AML-193 (cell line): Measurements from ENCODE around the gene CAMTA1.

Experiments
- DNase-seq, 2 experiments: peaks; one replicate each; lab custom pipeline; 2025; lab: John Stamatoyannopoulos, UW

The CAMTA1 gene

GRCh38 chr1:6872573-6873261, 87.5 kb downstream of the CAMTA1 start:
- no peak for DNase-seq

- no peak for DNase-seq
These were observed 88.2 kb downstream of the CAMTA1 start for GRCh38 chr1:6873298-6874015.

DNA sequence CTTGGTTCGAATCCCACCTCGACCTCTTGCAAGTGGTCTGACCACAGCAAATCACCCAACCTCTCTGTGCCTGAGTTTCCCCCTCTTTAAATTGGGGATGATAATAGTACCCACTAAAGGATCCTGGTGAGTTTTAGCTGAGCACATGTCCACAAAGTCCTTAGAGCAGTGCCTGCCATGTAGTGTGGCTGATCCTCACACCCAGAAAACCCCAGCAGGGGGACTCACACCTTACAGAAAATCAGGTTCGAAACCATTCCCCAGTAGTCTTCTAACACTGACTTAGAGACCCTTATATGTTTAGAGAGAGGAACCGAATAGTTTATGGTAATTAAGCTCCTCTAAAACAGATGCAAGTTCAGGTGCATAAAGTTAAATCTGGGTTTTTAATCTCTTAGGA, 89.0 kb downstream of the CAMTA1 start:
- DNase-seq: no peak

DNA sequence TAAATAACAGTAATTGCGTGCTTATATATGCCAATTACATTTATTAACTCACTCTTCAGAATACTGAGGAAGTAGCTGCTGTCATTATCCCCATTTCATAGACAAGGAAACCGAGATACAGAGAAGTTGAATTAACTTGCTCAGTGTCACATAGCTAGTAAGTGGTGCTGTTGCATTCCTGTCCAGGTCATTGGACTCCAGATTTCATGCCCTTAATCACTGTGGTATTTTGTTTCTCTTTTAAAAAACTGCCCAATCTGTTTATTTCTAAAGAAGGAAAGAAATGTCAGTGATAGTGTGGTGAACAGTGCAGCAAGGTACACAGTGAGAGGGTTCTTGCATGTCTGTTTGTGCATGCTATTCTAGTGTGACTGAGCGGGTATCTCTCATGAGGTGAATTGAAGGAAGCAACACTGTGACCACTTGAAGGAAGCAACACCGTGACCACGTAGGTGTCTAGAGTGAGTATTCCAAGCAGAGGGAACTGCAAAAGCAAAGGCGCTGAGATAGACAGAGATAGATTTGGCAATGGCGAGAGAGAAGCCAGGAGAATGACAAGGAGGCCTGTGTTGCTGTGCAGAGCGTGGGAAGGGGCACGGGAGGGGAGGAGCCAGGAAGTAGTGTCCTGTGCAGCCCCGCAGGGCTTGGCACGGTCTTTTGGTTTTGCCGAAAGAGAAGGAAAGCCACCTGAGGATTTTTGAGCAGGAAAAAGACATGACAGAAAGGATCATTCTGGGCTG, 95.9 kb downstream of the CAMTA1 start:
- DNase-seq: no peak

DNA sequence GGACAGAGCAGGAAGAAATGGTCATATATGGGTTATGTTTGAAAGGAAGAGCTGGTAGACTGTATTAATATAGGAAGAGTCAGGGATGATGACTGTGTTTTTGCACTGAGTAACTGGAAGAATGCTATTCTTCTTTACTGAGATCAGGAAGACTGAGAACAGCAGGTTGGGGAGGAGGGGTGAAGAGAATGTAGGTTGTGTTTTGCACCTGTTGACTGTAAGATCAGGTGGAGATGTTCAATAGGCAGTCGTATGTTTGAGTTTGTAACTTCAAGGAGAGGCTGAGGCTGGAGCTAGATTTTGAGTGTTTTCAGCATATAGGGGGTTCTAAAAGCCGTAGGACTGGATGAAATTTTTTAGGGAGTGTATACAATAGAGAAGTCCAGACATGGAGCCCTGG, 97.2 kb downstream of the CAMTA1 start:
- DNase-seq: no peak

GRCh38 chr1:6884652-6885153, 99.4 kb downstream of the CAMTA1 start:
- DNase-seq: no peak

- no peak for DNase-seq
These were observed 100.2 kb downstream of the CAMTA1 start for GRCh38 chr1:6885426-6885825.

DNA sequence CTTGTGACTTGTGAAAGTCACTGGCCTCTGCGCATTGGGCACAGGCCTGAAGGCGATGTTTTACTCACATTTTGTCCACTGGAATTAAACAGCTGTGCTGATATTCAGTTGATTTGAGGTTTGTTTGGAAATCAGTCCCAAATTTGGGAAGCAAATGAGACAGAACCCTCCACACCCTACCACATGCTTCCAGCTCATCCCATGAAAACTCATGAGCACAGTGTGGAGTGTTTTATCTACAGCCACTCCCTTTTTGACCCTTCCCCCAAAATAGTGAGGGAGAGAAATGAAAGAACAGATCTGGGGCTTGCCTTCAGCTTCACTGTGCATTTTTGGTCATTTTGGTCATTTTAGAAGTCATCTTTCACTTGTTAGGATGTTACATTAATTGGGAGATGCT, 101.3 kb downstream of the CAMTA1 start:
- DNase-seq: no peak

DNA sequence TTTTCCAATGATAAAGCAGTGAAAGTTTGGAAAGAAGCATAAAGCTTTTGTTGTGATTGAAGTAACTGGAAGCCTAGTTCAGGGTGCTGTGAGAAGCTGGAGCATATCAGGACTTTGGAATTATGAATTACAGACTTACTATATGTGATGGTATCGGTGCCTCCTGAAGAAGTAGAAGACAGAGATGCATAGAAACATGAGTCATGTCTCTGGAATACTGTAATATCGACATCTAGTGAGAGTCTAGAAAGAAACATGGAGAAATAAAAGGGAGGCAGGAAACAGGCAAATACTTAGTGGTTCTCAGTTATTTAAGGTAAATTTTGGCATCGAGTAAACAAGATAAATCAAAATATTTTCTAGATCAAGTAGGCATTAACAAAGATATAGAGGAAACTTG, 103.0 kb downstream of the CAMTA1 start:
- no peak for DNase-seq

DNA sequence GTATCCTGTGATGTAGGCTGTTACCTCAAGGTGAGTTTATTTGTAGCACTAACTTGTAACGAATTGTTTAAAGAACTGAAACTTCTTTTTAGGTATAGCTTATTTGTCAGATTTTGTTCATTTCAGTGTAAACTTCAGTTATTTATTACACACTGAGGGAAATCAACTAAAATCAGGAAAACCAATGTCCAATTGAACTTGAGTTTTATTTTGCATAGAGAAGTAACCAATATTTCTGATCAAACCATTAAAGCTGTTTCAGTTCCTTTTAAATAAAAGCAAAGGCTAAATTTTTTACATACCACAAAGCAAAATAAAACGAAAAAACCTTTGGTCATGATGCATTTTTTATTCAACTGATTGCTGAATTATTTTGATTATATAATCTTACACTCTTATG, 103.6 kb downstream of the CAMTA1 start:
- DNase-seq: no peak

- peak; percentile 42 to 47 for DNase-seq
These were observed 104.7 kb downstream of the CAMTA1 start for GRCh38 chr1:6889875-6890480.

DNA sequence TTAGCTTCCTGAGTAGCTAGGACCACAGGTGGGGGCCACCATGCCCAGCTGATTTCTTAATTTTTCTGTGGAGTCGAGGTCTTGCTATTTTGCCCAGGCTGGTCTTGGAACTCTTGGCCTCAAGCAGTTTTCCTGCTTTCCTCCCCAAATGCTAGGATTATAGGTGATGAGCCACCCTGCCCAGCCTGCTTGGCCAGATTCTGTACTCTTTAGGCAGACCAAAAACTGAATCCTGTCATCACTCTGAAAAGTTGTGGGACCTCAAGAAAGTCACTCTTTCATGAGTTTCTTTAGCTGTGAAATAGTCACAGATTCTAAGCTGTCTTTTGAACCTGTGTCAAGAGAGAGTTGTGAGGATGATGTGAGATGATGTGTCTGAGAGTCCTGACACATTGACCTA, 105.4 kb downstream of the CAMTA1 start:
- DNase-seq: no peak

GRCh38 chr1:6891781-6892579, 106.7 kb downstream of the CAMTA1 start:
- DNase-seq: no peak

- DNase-seq: no peak
These were observed 108.1 kb downstream of the CAMTA1 start for GRCh38 chr1:6893388-6893787.

DNA sequence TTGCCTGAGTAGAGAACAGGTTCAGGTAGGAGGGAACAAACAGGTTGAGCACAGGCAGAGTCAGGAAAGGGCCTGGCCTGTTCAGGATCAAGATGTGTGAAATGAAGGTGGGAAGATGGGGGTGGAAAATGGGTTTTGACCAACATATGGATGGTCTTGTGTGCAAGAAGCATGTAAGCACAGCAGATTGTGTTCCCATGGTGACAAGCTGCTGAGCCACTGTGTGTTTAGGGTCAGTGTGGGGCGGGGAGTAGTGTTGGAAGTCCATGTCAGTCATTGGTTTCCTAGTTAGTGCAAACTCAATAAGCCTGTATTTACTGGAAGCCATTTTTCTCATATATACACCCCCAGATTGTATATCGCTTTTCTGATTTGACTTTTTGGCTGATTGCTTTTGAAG, 111.9 kb downstream of the CAMTA1 start:
- DNase-seq: no peak

DNA sequence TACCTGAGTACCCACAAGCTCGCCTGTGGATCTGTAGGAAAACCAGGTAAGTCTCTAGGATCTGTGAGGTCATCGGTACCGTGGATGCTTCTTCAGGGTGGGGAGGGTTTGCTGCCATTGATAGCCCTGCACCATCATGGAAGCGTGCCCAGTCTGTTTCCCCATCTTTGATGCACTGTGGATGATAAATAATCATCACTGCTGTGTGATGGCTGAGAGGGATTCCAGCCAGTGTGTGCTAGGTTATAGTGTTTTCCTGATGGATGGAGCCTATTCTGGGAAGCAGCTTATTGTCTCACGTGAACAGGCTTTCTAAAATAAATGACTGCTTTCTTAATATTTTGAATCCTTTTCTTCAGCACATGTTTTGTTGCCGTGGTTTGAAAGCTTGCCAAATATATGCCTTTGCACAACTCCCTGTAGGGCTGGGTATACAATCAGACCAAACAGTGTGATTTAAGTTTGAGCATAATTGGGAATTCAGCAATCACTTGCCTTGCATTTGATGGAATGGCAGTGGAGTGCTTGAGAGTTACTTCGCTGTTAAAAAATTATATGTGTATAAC, 113.8 kb downstream of the CAMTA1 start:
- DNase-seq: no peak

- DNase-seq: no peak
These were observed 114.4 kb downstream of the CAMTA1 start for GRCh38 chr1:6899621-6900020.

DNA sequence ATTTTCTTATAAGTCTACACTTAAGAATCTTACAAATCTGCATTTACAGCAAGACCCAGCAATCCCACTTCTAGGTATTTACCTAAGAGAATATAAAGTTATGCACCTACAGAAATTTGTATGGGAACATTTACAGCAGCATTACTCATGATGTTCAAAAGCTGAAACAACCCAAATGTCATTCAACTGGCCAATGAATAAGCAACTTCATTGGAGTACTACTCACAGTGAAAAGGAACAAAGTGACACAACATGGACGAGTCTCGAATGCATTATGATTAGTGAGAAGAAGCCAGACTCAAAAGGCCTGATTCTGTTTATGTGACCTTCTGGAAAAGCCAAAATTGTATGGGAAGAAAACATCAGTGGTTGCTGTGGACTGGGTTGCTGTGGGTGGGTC, 116.9 kb downstream of the CAMTA1 start:
- DNase-seq: no peak

GRCh38 chr1:6904476-6905170, 119.4 kb downstream of the CAMTA1 start:
- DNase-seq: no peak

DNA sequence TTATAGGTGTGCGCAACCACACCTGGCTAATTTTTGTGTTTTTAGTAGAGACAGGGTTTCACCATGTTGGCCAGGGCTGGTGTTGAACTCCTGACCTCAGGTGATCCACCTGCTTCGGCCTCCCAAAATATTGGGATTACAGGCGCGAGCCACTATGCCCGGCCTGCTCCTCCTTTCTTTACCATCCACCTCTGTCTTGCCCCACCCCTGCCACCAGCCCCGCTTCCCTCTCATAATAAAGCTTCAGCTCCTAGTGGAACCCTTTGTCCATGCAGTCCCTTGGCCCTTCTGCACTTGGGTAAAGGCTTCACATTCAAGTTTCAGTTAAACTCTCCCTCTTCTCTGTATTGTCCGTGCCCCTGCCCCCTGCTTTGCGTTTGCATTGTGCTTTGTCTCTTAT, 120.1 kb downstream of the CAMTA1 start:
- no peak for DNase-seq

GRCh38 chr1:6905790-6906189, 120.5 kb downstream of the CAMTA1 start:
- DNase-seq: no peak
